Limb (tissue), 2 donors: ENCODE results near the gene LTV1.
"Not testable (repeated sequence)": the region's sequence is repeated elsewhere in the genome, so short reads cannot be mapped to it uniquely, and the experiment has no call there.

Experiments used
- DNase-seq, 2 donors: peaks; one replicate each; pipeline ENCODE4 v3.0.0-alpha.2; 2016; ENCODE audit errors: extremely low spot score in 2 of 2

LTV1 gene

GRCh38 chr6:143842902-143843676 lies at the start of gene LTV1:
Gene LTV1, plus strand, starts transcription at chr6:143843338. Its CDS starts 140 bp downstream, at chr6:143843478.
- DNase-seq: peak; percentile 97 to 98

- DNase-seq: not testable (repeated sequence)
These were observed 46.6 kb upstream of the LTV1 start for GRCh38 chr6:143796551-143796950.

GRCh38 chr6:143798487-143798886 lies 44.7 kb upstream of the LTV1 start:
- not testable (repeated sequence) for DNase-seq

- no peak for DNase-seq
These were observed 40.1 kb upstream of the LTV1 start for GRCh38 chr6:143802833-143803565.

GRCh38 chr6:143803769-143804568 lies 39.2 kb upstream of the LTV1 start:
- no peak for DNase-seq

- no peak for DNase-seq
These were observed 38.3 kb upstream of the LTV1 start for GRCh38 chr6:143804835-143805239.

GRCh38 chr6:143806282-143807102 lies 36.6 kb upstream of the LTV1 start:
- DNase-seq: no peak

GRCh38 chr6:143807103-143807772 lies 35.9 kb upstream of the LTV1 start:
- DNase-seq: no peak

GRCh38 chr6:143810745-143811144 lies 32.4 kb upstream of the LTV1 start:
- DNase-seq: no peak

- peak in 1 of 2 donors; percentile 32 for DNase-seq
These were observed 31.5 kb upstream of the LTV1 start for GRCh38 chr6:143811501-143812157.

- no peak for DNase-seq
These were observed 25.5 kb upstream of the LTV1 start for GRCh38 chr6:143817621-143818020.

- DNase-seq: no peak
These were observed 21.8 kb upstream of the LTV1 start for GRCh38 chr6:143821359-143821758.

GRCh38 chr6:143822584-143823024 lies 20.5 kb upstream of the LTV1 start:
- no peak for DNase-seq

GRCh38 chr6:143823548-143823947 lies 19.6 kb upstream of the LTV1 start:
- DNase-seq: no peak

- DNase-seq: no peak
These were observed 14.6 kb upstream of the LTV1 start for GRCh38 chr6:143828572-143828971.

- DNase-seq: no peak
These were observed 7.0 kb upstream of the LTV1 start for GRCh38 chr6:143836150-143836549.

- DNase-seq: no peak
These were observed 4.7 kb upstream of the LTV1 start for GRCh38 chr6:143838395-143838794.

- no peak for DNase-seq
These were observed 3.9 kb upstream of the LTV1 start for GRCh38 chr6:143839196-143839595.

GRCh38 chr6:143840595-143841265 lies 2.4 kb upstream of the LTV1 start:
- DNase-seq: no peak
